HepG2 (cell line): ENCODE measurements around the gene MRFAP1L1. TPM values are rescaled to one million over a fixed set of nuclear protein-coding genes. Genes with fewer than 3 reads are reported as not detected.

Source experiments
- ATF2 ChIP-seq: sonication (generic); formaldehyde crosslinking; IDR thresholded peaks from 2 replicates; pipeline ENCODE4 v1.4.0; 2020; ENCODE audit warnings: missing genetic modification reagents
- HOXA3 ChIP-seq: sonication (generic); formaldehyde crosslinking; IDR thresholded peaks from 2 replicates; pipeline ENCODE4 v1.5.0; 2020; ENCODE audit warnings: missing genetic modification reagents
- NR2C2 ChIP-seq: sonication (generic); formaldehyde crosslinking; IDR thresholded peaks from 2 replicates; pipeline ENCODE4 v1.4.0; 2020; ENCODE audit warnings: missing genetic modification reagents, mild to moderate bottlenecking, moderate library complexity, borderline replicate concordance
- PHF8 ChIP-seq: sonication (generic); formaldehyde crosslinking; IDR thresholded peaks from 2 replicates; pipeline ENCODE4 v1.5.0; 2020; ENCODE audit warnings: missing genetic modification reagents
- RFX5 ChIP-seq: IDR thresholded peaks from 2 replicates; pipeline ENCODE4 v1.6.1; 2011; ENCODE audit warnings: low read depth, low read length, improper control_type of control experiment
- RNF219 ChIP-seq: sonication (generic); formaldehyde crosslinking; IDR thresholded peaks from 2 replicates; pipeline ENCODE4 v1.5.0; 2020; ENCODE audit warnings: mild to moderate bottlenecking, missing genetic modification reagents
- SALL2 ChIP-seq: sonication (generic); formaldehyde crosslinking; IDR thresholded peaks from 2 replicates; pipeline ENCODE4 v1.8.1; 2023; ENCODE audit warnings: mild to moderate bottlenecking, missing genetic modification reagents, inconsistent platforms
- SOX6 ChIP-seq, 2 experiments: fragments of 450-650 bp in 1 of 2; sonication (generic) in 1 of 2; formaldehyde crosslinking in 1 of 2; IDR thresholded peaks; 2 replicates each; pipeline versions ENCODE4 v1.4.0 to v1.6.1; 2017 to 2020; ENCODE audit warnings: antibody characterized with exemption in 1 of 2, mild to moderate bottlenecking in 1 of 2, missing genetic modification reagents in 1 of 2
- SPEN ChIP-seq: sonication (generic); formaldehyde crosslinking; IDR thresholded peaks from 2 replicates; pipeline ENCODE4 v1.5.1; 2020; ENCODE audit warnings: low read depth, mild to moderate bottlenecking, missing genetic modification reagents
- SSRP1 ChIP-seq: IDR thresholded peaks from 2 replicates; pipeline ENCODE4 v1.6.1; 2016; ENCODE audit warnings: control low read depth
- THRA ChIP-seq: sonication (generic); formaldehyde crosslinking; IDR thresholded peaks from 2 replicates; pipeline ENCODE4 v1.4.0; 2020; ENCODE audit warnings: missing genetic modification reagents, borderline replicate concordance
- ZBTB4 ChIP-seq: sonication (generic); formaldehyde crosslinking; IDR thresholded peaks from 2 replicates; pipeline ENCODE4 v1.4.0; 2020; ENCODE audit warnings: missing genetic modification reagents, mild to moderate bottlenecking, borderline replicate concordance
- ZFP91 ChIP-seq: sonication (generic); formaldehyde crosslinking; IDR thresholded peaks from 2 replicates; pipeline ENCODE4 v1.9.0; 2022; ENCODE audit warnings: missing genetic modification reagents, mild to moderate bottlenecking, borderline replicate concordance
- ZFX ChIP-seq: sonication (generic); formaldehyde crosslinking; IDR thresholded peaks from 2 replicates; pipeline ENCODE4 v1.4.0; 2020; ENCODE audit warnings: mild to moderate bottlenecking, low read depth, missing genetic modification reagents, moderate library complexity
- ZNF232 ChIP-seq: sonication (generic); formaldehyde crosslinking; IDR thresholded peaks from 2 replicates; pipeline ENCODE4 v1.4.0; 2020; ENCODE audit warnings: missing genetic modification reagents, borderline replicate concordance
- ZNF777 ChIP-seq: sonication (generic); formaldehyde crosslinking; IDR thresholded peaks from 2 replicates; pipeline ENCODE4 v1.4.0; 2020; ENCODE audit warnings: missing genetic modification reagents
- ZSCAN21 ChIP-seq: sonication (generic); formaldehyde crosslinking; IDR thresholded peaks from 2 replicates; pipeline ENCODE4 v1.8.0; 2022; ENCODE audit warnings: mild to moderate bottlenecking, missing genetic modification reagents, moderate library complexity, borderline replicate concordance
- ZSCAN9 ChIP-seq: IDR thresholded peaks from 2 replicates; pipeline ENCODE4 v1.6.1; 2016; ENCODE audit warnings: borderline replicate concordance
- polyA plus RNA-seq, 8 experiments: library from polyadenylated mRNA; depleted of rRNA in 3 of 8; stranded (reverse) in 7 of 8; unstranded in 1 of 8; fragments of >200 nt; fragmentation: Illumina TruSeq in 4 of 8; extraction: Trizol in 4 of 8; gene quantifications; 2 replicates each; pipeline versions ENCODE4 v1.2.1 to v1.2.3, GENCODE V29; 2011 to 2016; ENCODE audit warnings: low read depth in 4 of 8, missing spikeins in 1 of 8, mixed read lengths in 1 of 8; ENCODE audit not compliant: insufficient read depth in 1 of 8
- total RNA-seq, 5 experiments: library from RNA; depleted of rRNA; stranded (reverse); fragments of >200 nt; fragmentation: Illumina TruSeq; extraction: Trizol; gene quantifications; 2 replicates each; pipeline ENCODE4 v1.2.3, GENCODE V29; 2016; ENCODE audit warnings: low read depth in 1 of 5

MRFAP1L1 gene
- total and polyA plus RNA-seq, 2 of the 13 experiments (the other 11 are each of a cell fraction or from before 2014, with no cell fraction given): 44.8 to 76.6 TPM

- TF ChIP-seq ZFX (CRISPR knock-in tag): 0 out of 2 replicates have a peak, but pooled peaks have one; percentile 2
- peak; percentile 50 for TF ChIP-seq ZFP91 (CRISPR knock-in tag)
- no peak for TF ChIP-seq SOX6 (IDR thresholded peaks at IDR 0.05)
- peak; percentile 13; the same call in 1 of the 2 replicates for TF ChIP-seq SOX6 (CRISPR knock-in tag; IDR thresholded peaks at IDR 0.05)
- peak; percentile 35; the same call in 1 of the 2 replicates for TF ChIP-seq PHF8 (CRISPR knock-in tag)
- TF ChIP-seq RFX5: peak; percentile 77
- no peak; the same call in 1 of the 2 replicates for TF ChIP-seq RNF219 (CRISPR knock-in tag)
- TF ChIP-seq ATF2 (CRISPR knock-in tag): peak; percentile 33; the same call in 1 of the 2 replicates
- peak; percentile 22; the same call in 1 of the 2 replicates for TF ChIP-seq ZSCAN9 (CRISPR knock-in tag)
- TF ChIP-seq ZSCAN21 (CRISPR knock-in tag): peak; percentile 54; the same call in 1 of the 2 replicates
- TF ChIP-seq ZNF232 (CRISPR knock-in tag): 0 out of 2 replicates have a peak, but pooled peaks have one; percentile 64
- no peak for TF ChIP-seq SSRP1 (CRISPR knock-in tag)
- TF ChIP-seq THRA (CRISPR knock-in tag): 0 out of 2 replicates have a peak, but pooled peaks have one; percentile 8
- TF ChIP-seq HOXA3 (CRISPR knock-in tag): peak; percentile 26; the same call in 1 of the 2 replicates
- TF ChIP-seq NR2C2 (CRISPR knock-in tag): peak; percentile 24; the same call in 1 of the 2 replicates
- TF ChIP-seq ZNF777 (CRISPR knock-in tag): peak; percentile 54
- TF ChIP-seq ZBTB4 (CRISPR knock-in tag): 0 out of 2 replicates have a peak, but pooled peaks have one; percentile 52
- TF ChIP-seq SPEN (CRISPR knock-in tag): peak; percentile 65
- peak; percentile 68; the same call in 1 of the 2 replicates for TF ChIP-seq SALL2 (CRISPR knock-in tag)
Measured at GRCh38 chr4:6688879-6689505, 20.7 kb downstream of the MRFAP1L1 start (continued).
